Measurements from ENCODE around the gene ITGA7.

ITGA7 gene

DNA sequence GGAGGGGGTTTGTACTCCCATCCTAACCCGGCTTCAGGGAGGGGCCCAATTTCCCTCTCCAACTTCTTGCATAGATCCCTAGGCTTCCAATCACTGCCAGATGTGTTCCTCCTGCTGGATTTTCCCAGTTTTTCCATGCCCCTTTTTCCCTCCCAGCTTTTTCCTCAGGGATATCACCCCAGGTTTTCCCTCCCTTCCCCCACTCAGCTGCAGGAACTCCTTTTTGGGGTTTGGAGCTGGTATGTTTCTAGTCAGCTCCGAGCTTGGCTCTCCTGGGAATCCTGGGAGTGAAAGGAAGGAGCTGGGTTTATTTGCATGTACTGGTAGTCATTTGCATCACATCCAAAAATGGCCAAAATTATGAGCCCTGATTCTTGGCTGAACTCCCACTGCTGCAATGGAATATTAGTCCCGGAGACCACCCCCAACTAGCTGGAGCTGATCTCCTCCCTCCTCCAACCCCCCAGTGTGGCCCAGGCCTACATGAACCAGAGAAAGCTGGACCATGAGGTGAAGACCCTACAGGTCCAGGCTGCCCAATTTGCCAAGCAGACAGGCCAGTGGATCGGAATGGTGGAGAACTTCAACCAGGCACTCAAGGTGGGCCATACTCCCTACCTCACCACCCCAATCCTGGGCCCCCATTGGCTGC, 11.0 kb upstream of the ITGA7 start:
- no peak for DNase-seq (ENCODE audit: low spot score)

DNA sequence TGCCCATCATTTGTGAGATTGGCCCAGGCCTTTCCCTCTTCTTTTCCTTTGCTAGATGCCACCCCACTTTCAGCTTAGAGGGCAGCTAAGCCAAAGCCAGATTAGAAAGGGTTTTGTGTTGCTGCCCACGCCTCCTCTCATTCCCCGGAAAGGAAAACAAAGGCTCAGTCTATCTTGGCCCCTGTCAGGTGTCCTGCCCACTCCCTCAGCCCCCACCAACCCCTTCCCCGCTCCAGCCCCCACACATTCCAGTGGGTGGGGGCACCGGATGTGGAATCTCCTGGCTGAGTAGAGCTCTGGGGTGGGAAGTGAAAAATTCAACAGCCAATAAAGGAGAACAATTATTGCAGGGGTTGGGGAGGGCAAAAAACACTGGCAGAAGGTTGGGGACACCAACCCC, 10.3 kb upstream of the ITGA7 start:
- DNase-seq (ENCODE audit: low spot score): no peak

DNA sequence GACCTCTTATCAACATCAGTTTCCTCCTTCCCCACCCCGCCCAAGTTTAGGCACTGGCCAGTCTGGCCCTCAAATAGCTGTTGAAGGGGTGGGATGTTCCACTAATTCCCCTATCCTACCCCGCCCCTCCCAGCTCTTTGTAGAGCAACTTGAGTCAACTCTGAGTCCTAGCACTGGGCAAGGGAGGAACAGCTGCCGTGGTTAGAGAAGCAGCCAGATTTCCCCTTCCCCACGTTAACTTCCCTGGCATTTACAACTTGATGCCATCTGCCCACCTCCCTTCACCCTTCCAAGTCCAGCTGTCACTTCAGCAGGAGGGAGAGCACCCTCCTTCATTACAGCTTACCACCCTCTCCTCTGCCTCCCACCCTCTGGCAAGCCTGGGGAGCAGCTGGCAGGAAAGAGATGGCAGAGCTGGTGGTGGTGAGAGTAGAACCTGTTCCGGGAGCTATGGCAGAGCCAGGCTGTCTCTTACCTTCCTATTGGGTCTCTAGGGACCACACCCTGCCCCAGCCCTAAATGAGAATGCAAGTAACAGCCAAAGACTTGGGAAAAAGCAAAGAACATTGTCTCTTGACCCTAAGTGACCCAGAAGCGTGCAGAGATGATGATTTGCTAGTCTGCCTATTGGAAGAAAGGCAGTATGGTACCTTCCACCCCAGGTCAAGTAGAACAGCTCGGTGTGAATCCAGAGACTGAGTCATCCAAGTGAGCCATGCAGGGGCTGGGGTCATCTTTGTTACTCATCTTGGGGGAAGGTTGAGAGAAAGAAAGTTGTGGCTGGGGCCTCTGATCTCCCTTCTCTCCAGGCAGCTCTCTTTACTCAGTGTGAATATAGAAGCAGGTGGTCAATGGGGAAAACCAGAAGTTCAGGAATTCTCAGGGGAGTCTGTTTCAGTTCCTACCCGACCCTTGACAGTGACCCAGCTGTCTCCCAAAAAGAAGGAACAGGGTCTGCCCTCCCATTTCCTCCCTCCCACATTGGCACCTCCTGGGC, 9.6 kb upstream of the ITGA7 start:
- no peak for DNase-seq (ENCODE audit: low spot score)

DNA sequence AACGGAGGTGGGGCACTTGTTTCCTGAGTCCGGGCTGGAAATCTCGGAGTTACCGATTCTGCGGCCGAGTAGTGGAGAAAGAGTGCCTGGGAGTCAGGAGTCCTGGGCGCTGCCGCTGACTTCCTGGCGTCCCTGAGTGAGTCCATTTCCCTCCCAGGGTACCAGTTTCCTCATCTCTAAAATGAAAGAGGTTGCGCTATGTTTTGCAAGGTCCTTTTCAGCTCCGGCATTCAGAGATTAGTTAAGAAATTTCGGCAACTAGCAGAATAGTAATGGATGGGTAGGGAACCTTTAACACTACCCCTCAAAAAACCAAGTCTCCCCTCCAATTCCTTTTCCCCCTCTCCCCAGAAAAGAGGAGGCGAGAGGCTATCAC, 8.9 kb upstream of the ITGA7 start:
- DNase-seq (ENCODE audit: low spot score): no peak

DNA sequence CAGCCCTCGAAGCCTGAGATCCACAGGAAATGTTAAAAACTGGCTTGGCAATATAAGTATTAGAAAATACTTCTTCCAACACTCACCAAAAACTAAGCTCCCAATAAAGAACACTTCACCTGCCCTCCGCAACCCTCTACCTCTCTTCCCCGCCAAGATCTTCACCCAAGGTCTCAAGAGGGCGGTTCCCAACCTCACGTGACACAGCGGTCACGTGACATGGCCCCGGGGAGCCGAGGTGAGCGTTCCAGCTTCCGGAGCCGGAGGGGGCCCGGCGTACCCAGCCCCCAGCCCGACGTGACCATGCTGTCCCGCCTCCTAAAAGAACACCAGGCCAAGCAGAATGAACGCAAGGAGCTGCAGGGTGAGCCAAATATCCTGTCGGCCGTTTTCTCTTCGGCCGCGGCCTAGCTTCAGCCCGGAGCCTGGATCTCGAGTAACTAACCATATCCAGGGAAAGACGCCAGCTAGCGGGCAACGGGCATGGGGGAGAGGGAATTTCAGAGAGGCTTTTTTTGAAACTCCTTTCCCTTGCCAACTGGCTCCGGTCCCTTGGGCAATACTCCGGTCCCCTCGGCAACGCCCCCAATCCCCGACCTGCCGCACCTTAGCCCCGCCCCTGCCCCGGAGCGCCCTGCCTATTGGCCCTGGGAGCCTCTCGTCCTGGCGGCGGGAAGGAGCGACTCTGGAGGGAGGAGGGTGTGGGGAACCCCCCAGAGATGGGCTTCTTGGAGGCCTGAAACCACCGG, 8.3 kb upstream of the ITGA7 start, which contains the start of gene BLOC1S1:
TSS of gene BLOC1S1 (plus strand) at position 214 of the 749 bp plus-strand sequence. CDS start at position 220, 6 bp downstream.
- DNase-seq (ENCODE audit: low spot score): peak; percentile 90

DNA sequence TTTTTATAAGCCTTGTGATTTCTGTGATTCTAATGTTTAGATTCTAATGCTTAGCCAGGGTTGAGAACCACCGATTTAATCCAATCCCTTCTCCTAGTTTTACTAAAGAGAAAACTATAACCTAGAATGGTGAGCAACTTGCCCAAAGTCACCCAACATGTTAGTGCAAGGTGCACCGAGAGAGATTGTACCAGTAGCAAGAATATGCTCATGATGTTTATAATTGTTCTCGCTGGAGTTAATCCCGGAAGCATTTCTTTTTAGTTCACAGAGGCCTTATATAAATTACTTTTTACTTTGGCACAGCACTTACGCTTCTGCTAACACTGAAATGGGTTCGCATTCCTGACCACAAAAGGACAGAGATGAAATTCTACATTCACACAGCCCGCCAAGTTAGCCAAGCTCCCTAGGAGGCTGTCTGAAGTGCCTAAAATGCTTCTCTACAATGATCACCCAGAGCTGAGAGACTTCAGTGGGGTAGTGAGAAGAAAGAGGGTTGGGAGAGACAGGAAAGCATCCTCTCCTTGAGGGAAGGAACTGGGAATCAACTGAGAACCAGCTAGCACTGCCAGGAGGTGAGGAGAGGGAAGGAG, 7.6 kb upstream of the ITGA7 start:
- no peak for DNase-seq (ENCODE audit: low spot score)

DNA sequence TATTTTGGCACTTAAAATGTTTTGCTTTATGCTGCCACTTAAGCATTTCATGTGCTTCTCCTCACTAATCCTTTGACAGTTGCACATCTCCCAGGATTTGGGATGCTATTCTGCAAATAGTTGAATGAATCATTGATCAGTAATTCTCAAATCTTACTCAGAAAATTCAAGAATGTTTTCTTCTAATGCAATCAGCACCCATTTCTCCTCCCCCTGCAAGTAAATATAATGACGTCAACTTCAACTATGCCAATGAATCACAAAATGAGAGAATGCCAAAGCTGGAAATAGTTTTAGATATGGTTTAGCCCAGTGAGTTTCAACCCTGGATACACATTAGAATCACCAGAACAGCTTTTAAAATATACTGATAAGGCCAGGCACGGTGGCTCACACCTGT, 6.0 kb upstream of the ITGA7 start:
- no peak for DNase-seq (ENCODE audit: low spot score)

DNA sequence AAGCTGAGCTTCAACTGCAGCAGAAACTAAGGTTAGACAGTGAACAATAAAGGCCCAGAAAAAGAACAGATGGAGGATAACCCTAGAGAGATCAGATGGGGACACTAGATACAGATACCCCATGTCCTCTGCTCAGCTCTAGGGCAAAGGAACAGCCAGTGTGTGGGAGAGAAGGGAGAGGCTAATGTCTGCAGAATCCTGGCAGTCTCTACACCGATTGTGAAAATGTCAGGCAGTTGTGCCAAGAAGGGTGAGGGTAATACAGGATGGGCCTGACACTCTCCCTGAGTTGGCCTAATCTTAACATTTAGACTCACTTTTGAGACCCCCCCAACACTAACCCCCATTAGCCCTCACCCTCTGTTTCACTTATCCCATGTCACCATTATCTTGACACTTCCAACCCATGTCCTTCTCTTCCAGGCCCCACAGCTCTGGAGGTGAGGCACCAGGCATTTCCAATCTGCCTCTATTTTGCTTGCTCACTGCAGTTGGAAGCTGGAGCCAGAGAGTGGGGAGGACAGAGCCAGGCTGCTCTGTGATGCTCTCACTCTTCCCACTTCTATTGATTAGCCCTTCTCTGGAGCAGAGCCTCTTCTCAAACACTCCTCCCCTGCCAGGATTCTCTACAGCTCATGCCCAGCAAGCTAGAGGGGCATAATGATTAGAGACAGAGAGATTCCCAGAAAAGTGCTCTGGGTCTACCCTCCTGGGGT, 5.2 kb upstream of the ITGA7 start:
- DNase-seq (ENCODE audit: low spot score): no peak

DNA sequence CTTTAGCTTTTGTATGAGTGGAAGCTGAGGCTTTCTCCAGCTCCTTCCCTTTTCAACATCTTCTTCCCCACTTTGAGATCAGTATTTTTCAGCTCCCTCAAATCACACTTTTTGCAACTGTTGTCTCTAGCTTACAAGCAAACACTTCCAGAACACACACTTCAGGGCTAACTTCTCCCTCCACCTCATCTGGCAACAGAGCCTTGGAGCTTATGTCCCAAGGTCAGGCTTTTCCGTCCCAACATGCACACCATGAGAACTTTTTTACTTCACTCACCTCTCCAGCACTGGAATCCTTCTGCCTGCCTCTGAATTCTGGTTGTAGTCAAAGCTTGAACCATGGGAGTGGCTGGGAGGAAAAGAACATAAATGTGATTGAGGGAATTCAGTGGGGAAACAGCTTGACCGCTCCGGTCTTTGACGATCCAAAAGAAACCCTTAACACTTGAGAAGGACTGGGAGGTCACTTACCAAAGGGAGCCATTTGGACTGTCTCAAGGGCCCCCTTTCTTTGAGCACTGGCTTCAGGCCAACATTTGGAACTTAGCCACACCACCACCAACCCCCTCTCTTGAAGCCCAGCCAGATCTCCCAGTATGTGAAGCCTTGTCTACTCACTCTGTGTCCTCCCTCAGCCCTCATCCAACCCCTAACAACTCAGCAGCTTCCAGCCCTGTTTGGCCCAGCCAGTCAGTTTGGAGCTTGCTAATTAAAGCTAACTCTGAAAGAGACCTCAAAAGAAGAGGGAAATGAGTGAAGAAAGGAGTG, 4.3 kb upstream of the ITGA7 start:
- no peak for DNase-seq (ENCODE audit: low spot score)

DNA sequence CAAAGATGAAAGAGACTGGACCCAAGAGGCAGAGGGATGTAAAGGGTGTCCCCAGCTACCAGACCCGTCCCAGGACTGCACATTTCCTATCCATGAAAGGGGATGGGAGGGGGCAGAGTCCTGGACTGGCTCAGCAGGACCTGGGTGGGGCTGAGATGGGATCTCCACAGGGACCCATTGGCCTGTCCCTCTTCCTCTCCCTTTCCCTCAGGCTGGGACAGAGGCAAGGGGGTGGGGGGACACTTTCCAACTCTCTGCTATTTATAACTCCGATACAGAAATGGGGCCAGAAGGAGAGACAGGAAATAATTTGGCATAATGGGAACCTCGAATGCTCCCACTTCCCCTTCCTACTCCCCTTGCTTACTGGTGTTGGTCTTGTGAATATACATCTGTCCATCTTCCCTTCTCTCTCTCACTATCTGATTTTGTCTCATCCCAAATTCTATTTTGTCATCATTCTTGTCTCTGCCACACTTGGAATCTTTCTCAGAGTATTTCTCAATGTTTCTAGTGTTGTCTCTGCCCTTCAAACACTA, 1.1 kb upstream of the ITGA7 start:
- DNase-seq (ENCODE audit: low spot score): no peak

DNA sequence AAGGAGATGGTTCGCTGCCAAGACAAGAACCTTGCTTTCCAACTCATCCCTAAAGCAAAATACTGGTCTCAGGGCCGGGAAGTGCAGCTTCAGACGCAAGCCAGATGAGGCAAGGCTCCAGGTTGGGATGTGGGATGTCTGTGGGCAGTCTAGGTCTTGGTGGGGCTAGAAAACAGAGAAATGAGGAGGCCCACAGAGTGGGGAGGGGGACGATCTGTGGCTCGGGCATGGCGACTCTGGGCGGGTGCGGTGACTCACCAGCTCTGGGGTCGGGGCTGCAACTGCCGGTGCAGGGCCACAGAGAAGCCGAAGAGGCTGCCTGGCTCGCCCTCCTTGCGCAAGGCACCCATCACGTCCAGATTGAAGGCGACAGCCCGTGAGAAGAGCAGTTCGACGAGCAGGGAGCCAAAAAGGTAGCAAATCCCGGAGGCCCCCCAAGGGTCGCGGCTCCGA, 459 bp downstream of the ITGA7 start:
- no peak for DNase-seq (ENCODE audit: low spot score)

DNA sequence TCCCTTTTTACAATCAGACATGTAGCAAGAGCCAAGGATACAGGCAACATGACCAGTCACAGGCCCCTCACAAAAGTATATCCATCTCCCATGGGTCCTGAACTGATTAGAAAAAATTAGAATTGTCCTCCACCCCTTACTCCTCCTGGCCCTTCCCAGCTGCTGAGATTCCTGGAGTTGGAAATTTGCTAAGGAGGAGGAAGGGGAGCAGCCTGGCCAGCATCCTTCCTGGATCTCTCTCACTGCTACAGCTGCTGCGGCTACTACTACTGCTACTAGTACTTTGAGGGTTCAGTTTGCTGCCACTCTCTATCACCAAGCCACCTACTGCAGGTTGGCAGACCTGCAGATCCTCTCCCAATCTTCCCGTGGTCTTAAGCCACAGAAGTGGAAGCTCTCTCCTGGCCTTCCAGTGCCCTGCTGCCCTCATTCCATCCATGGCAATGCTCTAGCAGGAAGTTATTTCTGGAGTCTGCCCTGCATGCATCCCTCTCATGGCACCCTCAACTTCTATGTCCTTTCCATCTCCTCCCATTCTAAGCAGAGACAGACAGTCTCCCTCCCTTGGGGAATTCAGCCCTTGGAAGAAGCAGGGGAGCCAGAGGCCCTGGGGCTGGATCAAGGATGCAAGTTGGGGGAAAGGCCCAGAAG, 1.0 kb downstream of the ITGA7 start:
- DNase-seq (ENCODE audit: low spot score): no peak

DNA sequence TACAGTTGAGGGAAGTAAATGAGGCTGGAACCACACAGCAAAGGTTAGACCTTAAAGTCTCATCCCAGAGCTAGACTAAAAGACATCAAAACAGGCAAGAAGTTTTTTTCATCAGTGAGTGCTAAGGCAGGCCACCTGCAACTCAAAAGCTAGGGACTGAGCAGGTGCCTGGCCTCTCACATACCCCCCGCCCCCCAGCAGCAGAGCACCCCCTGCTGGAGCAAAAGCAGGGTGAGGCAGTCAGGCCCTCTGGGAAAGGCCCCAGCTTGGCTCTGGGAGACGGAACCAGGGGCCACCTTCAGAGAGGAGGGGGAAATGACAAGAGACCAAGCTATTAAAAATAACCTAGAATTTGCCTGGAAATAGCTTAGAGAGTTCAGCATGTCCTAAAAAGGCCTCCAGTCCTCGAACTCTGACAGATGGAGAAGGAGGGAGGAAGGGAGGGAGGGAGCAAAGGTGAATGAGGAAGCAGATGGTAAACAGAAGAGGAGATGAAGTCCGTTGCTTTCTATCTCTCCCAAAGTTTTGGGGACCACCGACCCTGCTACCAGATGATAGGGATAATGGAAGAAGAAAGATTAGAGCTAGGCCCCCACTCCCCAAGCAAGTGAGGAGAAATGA, 1.8 kb downstream of the ITGA7 start:
- DNase-seq (ENCODE audit: low spot score): no peak

DNA sequence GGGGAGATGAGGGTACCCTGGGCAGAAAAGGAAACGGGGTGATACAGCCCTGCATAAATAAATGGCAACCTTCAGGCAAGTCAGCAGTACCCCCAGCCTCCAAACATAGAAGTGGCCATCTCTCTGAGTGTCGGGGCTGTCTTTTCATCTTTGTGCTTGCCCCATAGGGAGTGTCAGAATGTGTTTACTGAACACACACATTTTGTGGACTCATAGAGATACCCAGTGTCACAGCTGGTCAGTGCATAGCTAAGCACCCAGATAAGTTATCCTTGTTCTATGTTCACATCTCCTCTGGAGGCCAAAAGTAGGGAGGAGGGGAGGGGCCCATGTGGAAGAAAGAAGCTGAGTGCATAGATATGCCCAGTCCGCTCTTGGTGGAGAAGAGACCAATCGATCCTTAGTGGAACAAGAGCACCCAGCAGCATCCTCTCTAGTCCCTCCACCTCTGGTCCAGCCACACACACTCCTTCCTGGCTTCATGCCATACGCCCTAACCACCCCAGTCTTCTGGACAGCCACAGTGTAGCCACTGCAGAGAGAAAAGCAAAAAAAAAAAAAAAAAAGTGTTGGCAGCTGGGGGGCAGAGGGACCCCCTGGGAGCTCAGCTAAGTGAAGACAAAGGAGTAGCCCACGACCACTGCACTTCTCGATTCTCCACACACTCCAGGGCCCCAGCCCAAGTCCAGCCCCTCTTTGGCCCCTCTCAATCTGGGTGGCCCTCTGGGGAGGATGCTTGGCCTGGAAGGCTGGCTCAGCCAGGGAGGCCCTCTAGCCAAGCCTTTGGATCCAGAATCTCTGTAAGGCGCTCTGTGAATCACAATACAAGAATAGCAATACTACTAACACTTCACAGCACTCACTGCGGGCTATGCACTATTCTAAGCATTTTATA, 2.6 kb downstream of the ITGA7 start:
- DNase-seq (ENCODE audit: low spot score): no peak

DNA sequence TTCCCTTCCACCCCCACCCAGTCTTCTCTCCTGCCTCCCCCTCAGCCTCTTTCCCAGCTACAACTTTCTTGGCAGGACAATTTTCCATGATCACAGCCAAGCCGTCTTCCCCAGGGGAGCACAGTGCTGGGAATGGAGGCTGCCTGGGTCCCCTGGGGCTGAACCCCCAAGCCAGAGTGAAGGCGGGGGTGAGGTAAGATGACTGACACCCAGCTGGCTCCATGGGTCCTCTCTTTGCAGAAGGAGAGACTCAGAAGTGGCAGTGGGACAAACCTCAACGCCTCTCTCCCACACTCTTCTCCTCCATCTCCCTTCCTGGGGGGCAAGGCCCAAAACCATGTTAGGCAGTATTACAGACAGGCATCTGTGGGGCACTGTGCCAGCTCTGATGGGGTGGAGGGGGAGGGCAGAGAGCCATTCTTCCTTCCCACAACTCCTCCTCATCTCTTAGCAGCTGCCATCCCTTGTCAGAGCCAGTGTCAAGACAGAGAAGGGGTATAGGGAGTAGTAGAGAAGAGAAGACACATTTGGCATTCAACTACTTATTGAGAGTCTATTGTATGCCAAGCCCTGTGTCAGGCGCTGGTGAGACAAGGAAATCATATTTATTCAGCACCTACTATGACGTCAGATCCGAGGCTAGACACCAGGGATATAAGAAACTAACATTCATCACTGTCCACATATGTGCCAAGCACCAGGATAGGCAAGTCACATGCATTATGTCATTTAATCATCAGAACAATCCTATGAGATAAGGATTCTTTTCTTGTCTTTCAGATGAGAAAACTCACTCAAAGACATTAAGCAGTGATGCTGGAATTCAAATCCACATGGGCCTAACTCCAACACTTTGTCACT, 3.6 kb downstream of the ITGA7 start:
- DNase-seq (ENCODE audit: low spot score): no peak

DNA sequence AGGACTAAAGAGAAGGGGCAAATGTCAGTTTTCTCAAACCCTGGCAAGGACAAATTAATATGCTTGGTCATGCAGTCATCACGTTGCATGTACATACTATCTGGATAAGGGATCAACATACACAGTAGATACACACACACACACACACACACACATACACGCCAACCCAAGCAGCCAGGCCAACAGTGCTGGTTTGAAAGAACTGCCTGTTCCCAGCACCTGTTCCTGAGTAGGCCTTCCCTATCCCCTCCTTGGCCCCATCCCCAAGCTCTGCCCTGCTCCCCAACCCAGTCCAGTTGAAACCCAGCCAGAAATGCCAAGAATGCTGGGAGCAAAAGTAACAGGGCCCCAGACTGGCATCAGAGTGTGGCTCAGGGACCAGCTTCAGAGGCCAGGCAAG, 4.4 kb downstream of the ITGA7 start:
- no peak for DNase-seq (ENCODE audit: low spot score)

DNA sequence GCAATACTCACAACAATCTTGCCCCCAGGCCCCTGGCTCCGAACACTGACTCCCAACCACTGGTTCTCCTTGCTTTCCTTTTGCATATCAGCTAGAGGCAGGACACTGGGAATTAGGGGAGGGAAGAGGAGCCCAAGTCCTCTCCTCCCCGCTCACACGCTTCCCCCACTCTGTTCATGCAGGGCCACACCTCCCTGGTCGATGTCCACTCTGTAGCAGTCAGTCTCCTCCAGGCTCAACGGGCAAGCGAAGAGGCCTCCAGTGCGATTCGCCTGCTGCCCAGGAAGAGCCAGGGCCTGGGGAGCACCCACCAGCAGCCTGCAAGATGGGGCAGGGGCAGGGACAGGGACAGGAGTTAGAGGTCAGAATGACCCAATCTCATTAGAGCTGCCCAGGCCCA, 4.8 kb downstream of the ITGA7 start:
- no peak for DNase-seq (ENCODE audit: low spot score)
